K562 (cell line): ENCODE results near the gene CLEC4F. TPM values are rescaled to one million over a fixed set of nuclear protein-coding genes. Genes with fewer than 3 reads are reported as not detected.

Source experiments
- ATAC-seq: fragments of 200-7000 bp; cut with Tn5 transposase; 3 replicates; pipeline ENCODE4 v1.9.1; 2020; ENCODE audit warnings: moderate library complexity
- BruUV-seq: library from RNA; stranded (reverse); fragments of 400-500 nt; replicated peaks from 2 replicates; lab custom pipeline; 2021; lab: Mats Ljungman, UMichigan
- CTCF ChIA-PET: fragments of 300-600 bp; formaldehyde crosslinking; extraction: SDS; loops from one replicate; lab custom pipeline; 2021; ENCODE audit warnings: low intra/inter-chr PET ratio; lab: Yijun Ruan, JAX
- POLR2A ChIA-PET: fragments of 300-600, 350-650 bp; sonication (Branson Sonifier 250); formaldehyde crosslinking; extraction: SDS; loops from one replicate; lab custom pipeline; 2021; ENCODE audit warnings: antibody characterized with exemption, inconsistent platforms; lab: Yijun Ruan, JAX
- DNase-seq, 4 experiments: peaks; one replicate each; pipeline versions ENCODE4 v3.0.0 to v3.0.0-alpha.2; 2011 to 2018; ENCODE audit warnings: low spot score in 3 of 4, mixed read lengths in 3 of 4; ENCODE audit errors: extremely low read depth in 1 of 4
- FAIRE-seq: peaks from 2 replicates; lab custom pipeline; 2011; peaks lifted over from hg19 to GRCh38; lab: Jason Lieb, UNC
- H2AFZ ChIP-seq: 2 replicates; pipeline ENCODE4 v1.6.0; 2011; ENCODE audit warnings: low read depth, low read length, control low read depth, inconsistent platforms
- H3K27ac ChIP-seq: fragments of 200-600 bp; 3 replicates; pipeline ENCODE4 v1.8.0; 2011; ENCODE audit warnings: low read depth, mild to moderate bottlenecking, control low read depth, inconsistent platforms, low read length, moderate library complexity, mixed read lengths; ENCODE audit errors: extremely low read depth
- H3K27me3 ChIP-seq, 2 experiments: fragments of 300-600 bp in 1 of 2; 2 replicates in 1 of 2; 3 replicates in 1 of 2; pipeline versions ENCODE4 v1.6.0 to v1.8.0; 2011; ENCODE audit warnings: inconsistent platforms in 2 of 2, low read length in 2 of 2, mild to moderate bottlenecking in 1 of 2, mixed read lengths in 1 of 2, moderate library complexity in 1 of 2; ENCODE audit not compliant: control insufficient read depth in 2 of 2, insufficient read depth in 2 of 2
- H3K36me3 ChIP-seq: fragments of 300-600 bp; 3 replicates; pipeline ENCODE4 v1.8.0; 2011; ENCODE audit warnings: mild to moderate bottlenecking, low read length, inconsistent platforms; ENCODE audit not compliant: control insufficient read depth, insufficient read depth
- H3K4me1 ChIP-seq, 2 experiments: fragments of 200-600 bp in 1 of 2; replicated peaks in 1 of 2; 2 replicates in 1 of 2; 3 replicates in 1 of 2; pipeline versions ENCODE4 v1.5.1 to v1.8.0; 2011; ENCODE audit warnings: inconsistent platforms in 2 of 2, low read length in 2 of 2, mild to moderate bottlenecking in 1 of 2, mixed read lengths in 1 of 2, moderate library complexity in 1 of 2; ENCODE audit not compliant: control insufficient read depth in 2 of 2, insufficient read depth in 2 of 2
- H3K4me2 ChIP-seq: 2 replicates; pipeline ENCODE4 v1.6.1; 2011; ENCODE audit warnings: low read length, control low read depth, inconsistent platforms, mixed read lengths; ENCODE audit not compliant: insufficient read depth
- H3K4me3 ChIP-seq: fragments of 200-600 bp; sonication (generic), shearing (Covaris generic); 2 replicates; pipeline ENCODE4 v1.5.1; 2016; ENCODE audit warnings: control low read depth, inconsistent platforms
- H3K79me2 ChIP-seq: fragments of 200-600 bp; 3 replicates; pipeline ENCODE4 v1.8.0; 2011; ENCODE audit warnings: low read length, inconsistent platforms; ENCODE audit not compliant: control insufficient read depth, insufficient read depth
- H3K9ac ChIP-seq, 2 experiments: 2 replicates each; pipeline versions ENCODE4 v1.6.0 to v1.6.1; 2011; ENCODE audit warnings: low read depth in 2 of 2, low read length in 2 of 2, control low read depth in 1 of 2, inconsistent platforms in 1 of 2, mild to moderate bottlenecking in 1 of 2, mixed read lengths in 1 of 2; ENCODE audit not compliant: insufficient read depth in 1 of 2
- H3K9me1 ChIP-seq: one replicate; pipeline ENCODE4 v1.6.0; 2011; ENCODE audit warnings: inconsistent platforms, mild to moderate bottlenecking, low read length, moderate library complexity; ENCODE audit not compliant: control insufficient read depth, insufficient read depth
- H3K9me3 ChIP-seq: replicated peaks from 2 replicates; pipeline ENCODE4 v1.5.1; 2011; ENCODE audit warnings: low read depth, low read length, inconsistent platforms; ENCODE audit not compliant: control insufficient read depth, insufficient read depth
- H4K20me1 ChIP-seq: replicated peaks from 2 replicates; pipeline ENCODE4 v1.6.1; 2011; ENCODE audit warnings: low read length, inconsistent platforms, mixed read lengths; ENCODE audit not compliant: control insufficient read depth, insufficient read depth
- BCOR ChIP-seq: fragments of 450-650 bp; IDR thresholded peaks from 2 replicates; pipeline ENCODE4 v1.6.1; 2016
- DMBX1 ChIP-seq: fragments of 250-450 bp; sonication (Bioruptor Pico); IDR thresholded peaks from 2 replicates; pipeline ENCODE4 v1.8.0; 2022; ENCODE audit warnings: inconsistent platforms, mild to moderate bottlenecking, moderate library complexity, borderline replicate concordance
- GABPB1 ChIP-seq: sonication (generic); formaldehyde crosslinking; IDR thresholded peaks from 2 replicates; pipeline ENCODE4 v1.8.0; 2022; ENCODE audit warnings: mild to moderate bottlenecking, missing genetic modification reagents
- JUNB ChIP-seq: fragments of 450-650 bp; formaldehyde crosslinking; conservative IDR thresholded peaks from 2 replicates; pipeline ENCODE4 v1.4.0; 2020; ENCODE audit warnings: mild to moderate bottlenecking
- JUND ChIP-seq, 2 experiments: IDR thresholded peaks; 2 replicates in 1 of 2; 3 replicates in 1 of 2; pipeline ENCODE4 v1.6.1; 2011; ENCODE audit warnings: borderline replicate concordance in 2 of 2, low read depth in 2 of 2, low read length in 2 of 2, improper control_type of control experiment in 1 of 2, missing biosample characterization in 1 of 2, missing genetic modification characterization in 1 of 2, missing genetic modification reagents in 1 of 2
- KDM4B ChIP-seq, 2 experiments: fragments of 450-650 bp in 1 of 2; sonication (generic) in 1 of 2; IDR thresholded peaks; 2 replicates each; pipeline ENCODE4 v1.6.1; 2016 to 2017; ENCODE audit warnings: borderline replicate concordance in 2 of 2, antibody characterized with exemption in 1 of 2, low read depth in 1 of 2, mild to moderate bottlenecking in 1 of 2
- RBFOX2 ChIP-seq: fragments of 200-400 bp; formaldehyde crosslinking; IDR thresholded peaks from 2 replicates; pipeline ENCODE4 v1.6.1; 2017; ENCODE audit warnings: low read depth, mild to moderate bottlenecking, low read length, moderate library complexity
- TBP ChIP-seq: optimal IDR thresholded peaks from 2 replicates; pipeline ENCODE3; 2011; ENCODE audit warnings: low read depth, low read length, improper control_type of control experiment
- ZFP30 ChIP-seq: fragments of 250-450 bp; sonication (Bioruptor Pico); IDR thresholded peaks from 2 replicates; pipeline ENCODE4 v1.8.0; 2022; ENCODE audit warnings: moderate library complexity, mild to moderate bottlenecking, inconsistent platforms, borderline replicate concordance
- ZNF778 ChIP-seq: fragments of 450-650 bp; formaldehyde crosslinking; IDR thresholded peaks from 2 replicates; pipeline ENCODE4 v1.4.0; 2020; ENCODE audit warnings: mild to moderate bottlenecking, moderate library complexity
- WGBS: fragments of 100-300 bp; shearing (Covaris generic); methylation state at CpG from one replicate; pipeline ENCODE4 v1.1.6; 2016; ENCODE audit warnings: low coverage, mixed read lengths; ENCODE audit not compliant: insufficient coverage; ENCODE audit errors: missing lambda C conversion rate; 5-methylcytosine and 5-hydroxymethylcytosine counted together
- in situ Hi-C: fragments of 300-500 bp; cut with MboI; formaldehyde crosslinking; loops from 4 replicates; pipeline ENCODE4 v1.15.0; 2018; ENCODE audit warnings: inconsistent platforms, mixed read lengths
- intact Hi-C: fragments of 100-400 bp; cut with micrococcal nuclease; formaldehyde crosslinking; loops from 2 replicates; pipeline ENCODE4 v1.14.2; 2022
- polyA plus RNA-seq, 8 experiments: library from polyadenylated mRNA; depleted of rRNA in 4 of 8; stranded (reverse) in 5 of 8; unstranded in 3 of 8; fragments of >200 nt; fragmentation: Nextera tagmentation in 2 of 8; fragmentation: Illumina TruSeq in 1 of 8; extraction: Ambion mirVana in 2 of 8; extraction: Trizol in 1 of 8; gene quantifications; 2 replicates each; pipeline versions ENCODE4 v1.2.1 to v1.2.3, GENCODE V29; 2011 to 2014; ENCODE audit warnings: inconsistent platforms in 1 of 8, missing spikeins in 1 of 8
- total RNA-seq, 7 experiments: library from RNA; depleted of rRNA in 6 of 7; stranded (reverse); fragments of >200 nt in 6 of 7; fragmentation: Illumina TruSeq in 2 of 7; extraction: Trizol in 2 of 7; gene quantifications; 2 replicates each; pipeline versions ENCODE4 v1.2.1 to v1.2.3, GENCODE V29; 2011 to 2021; ENCODE audit warnings: low replicate concordance in 1 of 7
- TF ChIP-seq, protein P1 (sequence below): sonication (generic); IDR thresholded peaks from 2 replicates; pipeline ENCODE4 v1.6.1; 2016
- TF ChIP-seq, protein P2 (sequence below): fragments of 450-650 bp; IDR thresholded peaks from 2 replicates; pipeline ENCODE4 v1.7.0; 2016; ENCODE audit warnings: borderline replicate concordance
- TF ChIP-seq, protein P3 (sequence below): sonication (generic); formaldehyde crosslinking; IDR thresholded peaks from 2 replicates; pipeline ENCODE4 v1.8.0; 2022; ENCODE audit warnings: missing genetic modification reagents, mild to moderate bottlenecking, borderline replicate concordance

Gene CLEC4F
- total and polyA plus RNA-seq, 9 of the 15 experiments (the other 6 are each of a cell fraction or from before 2014, with no cell fraction given), result not detected

DNA sequence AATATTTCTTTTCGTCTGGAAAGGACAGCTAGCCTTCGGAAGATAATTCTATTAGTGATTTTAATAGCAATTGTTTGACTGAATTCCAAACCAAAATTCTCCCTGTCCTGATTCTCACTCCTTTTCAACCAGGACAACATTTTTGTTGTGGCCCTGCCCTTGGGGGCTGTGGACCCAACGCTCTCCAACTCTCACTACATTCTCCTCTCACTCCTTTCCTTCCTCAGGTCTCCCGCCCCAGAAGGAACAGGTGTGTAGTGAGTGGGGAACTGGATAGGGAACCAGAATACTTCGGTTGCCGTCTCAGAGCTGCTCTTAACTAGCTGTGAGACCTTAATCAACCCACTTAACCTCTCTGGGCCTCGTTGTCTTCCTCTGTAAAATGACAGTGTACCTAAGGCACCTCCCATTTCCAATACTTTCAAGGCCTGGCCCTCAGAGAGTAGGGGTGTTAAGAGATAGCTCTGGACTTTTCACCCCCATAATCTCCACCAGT is 51.8 kb downstream of the CLEC4F start:
- Histone ChIP-seq H4K20me1 (no peaks in the 10 kb centered on the region), H3K4me2 (no peak overlapping the region), H2AFZ (peak overlapping the region; percentile 71), H3K9me1 (no peaks in the 10 kb centered on the region), H3K27ac (no peak overlapping the region)
- FAIRE-seq, result no peak
- BruUV-seq, result no TSS peak
- TF ChIP-seq DMBX1 (CRISPR knock-in tag), result no peak
- TF ChIP-seq, protein P1, sequence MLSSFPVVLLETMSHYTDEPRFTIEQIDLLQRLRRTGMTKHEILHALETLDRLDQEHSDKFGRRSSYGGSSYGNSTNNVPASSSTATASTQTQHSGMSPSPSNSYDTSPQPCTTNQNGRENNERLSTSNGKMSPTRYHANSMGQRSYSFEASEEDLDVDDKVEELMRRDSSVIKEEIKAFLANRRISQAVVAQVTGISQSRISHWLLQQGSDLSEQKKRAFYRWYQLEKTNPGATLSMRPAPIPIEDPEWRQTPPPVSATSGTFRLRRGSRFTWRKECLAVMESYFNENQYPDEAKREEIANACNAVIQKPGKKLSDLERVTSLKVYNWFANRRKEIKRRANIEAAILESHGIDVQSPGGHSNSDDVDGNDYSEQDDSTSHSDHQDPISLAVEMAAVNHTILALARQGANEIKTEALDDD, result 0 out of 2 replicates have a peak, but pooled peaks have one; percentile 46
- TF ChIP-seq TBP, result no peak
- no peak for TF ChIP-seq JUNB
- TF ChIP-seq ZFP30 (CRISPR knock-in tag), result no peak
- TF ChIP-seq, protein P2, sequence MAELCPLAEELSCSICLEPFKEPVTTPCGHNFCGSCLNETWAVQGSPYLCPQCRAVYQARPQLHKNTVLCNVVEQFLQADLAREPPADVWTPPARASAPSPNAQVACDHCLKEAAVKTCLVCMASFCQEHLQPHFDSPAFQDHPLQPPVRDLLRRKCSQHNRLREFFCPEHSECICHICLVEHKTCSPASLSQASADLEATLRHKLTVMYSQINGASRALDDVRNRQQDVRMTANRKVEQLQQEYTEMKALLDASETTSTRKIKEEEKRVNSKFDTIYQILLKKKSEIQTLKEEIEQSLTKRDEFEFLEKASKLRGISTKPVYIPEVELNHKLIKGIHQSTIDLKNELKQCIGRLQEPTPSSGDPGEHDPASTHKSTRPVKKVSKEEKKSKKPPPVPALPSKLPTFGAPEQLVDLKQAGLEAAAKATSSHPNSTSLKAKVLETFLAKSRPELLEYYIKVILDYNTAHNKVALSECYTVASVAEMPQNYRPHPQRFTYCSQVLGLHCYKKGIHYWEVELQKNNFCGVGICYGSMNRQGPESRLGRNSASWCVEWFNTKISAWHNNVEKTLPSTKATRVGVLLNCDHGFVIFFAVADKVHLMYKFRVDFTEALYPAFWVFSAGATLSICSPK, result no peak
- TF ChIP-seq JUND (IDR thresholded peaks at IDR 0.05; ENCODE audit: borderline replicate concordance, low read depth, low read length), result no peak
- TF ChIP-seq JUND (tag; IDR thresholded peaks at IDR 0.05; ENCODE audit: borderline replicate concordance, low read depth, low read length), result no peak
- peak; percentile 58; the same call in 1 of the 2 replicates for TF ChIP-seq BCOR
- TF ChIP-seq RBFOX2, result no peak
- TF ChIP-seq KDM4B (IDR thresholded peaks at IDR 0.05; ENCODE audit: borderline replicate concordance in 2 of 2, low read depth in 1 of 2), result no peak
- TF ChIP-seq ZNF778, result no peak
- TF ChIP-seq, protein P3, sequence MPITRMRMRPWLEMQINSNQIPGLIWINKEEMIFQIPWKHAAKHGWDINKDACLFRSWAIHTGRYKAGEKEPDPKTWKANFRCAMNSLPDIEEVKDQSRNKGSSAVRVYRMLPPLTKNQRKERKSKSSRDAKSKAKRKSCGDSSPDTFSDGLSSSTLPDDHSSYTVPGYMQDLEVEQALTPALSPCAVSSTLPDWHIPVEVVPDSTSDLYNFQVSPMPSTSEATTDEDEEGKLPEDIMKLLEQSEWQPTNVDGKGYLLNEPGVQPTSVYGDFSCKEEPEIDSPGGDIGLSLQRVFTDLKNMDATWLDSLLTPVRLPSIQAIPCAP, result no peak
- no peak for TF ChIP-seq GABPB1 (CRISPR knock-in tag)
- TF ChIP-seq, all 486 proteins: peak for 2
- in situ Hi-C loops (no loop called here), intact Hi-C loops (loop anchor here (1.0 to 5.0 kb wide), 3 partner anchors 61 to 466 kb away; partner anchors contain the start of gene FAM136A)
- Histone ChIP-seq H3K36me3 (no peaks in the 10 kb centered on the region), H3K4me1 (peaks cover 2 to 12% of the 10 kb centered on the region in 2 experiments; a peak in 4 of 5 replicates), H3K27me3 (no peaks in the 10 kb centered on the region; a peak in 1 of 5 replicates), H3K79me2 (peaks cover 14% of the 10 kb centered on the region), H3K9ac (no peak overlapping the region; a peak in 1 of 4 replicates), H3K9me3 (no peaks in the 10 kb centered on the region), H3K4me3 (no peak overlapping the region)
- ChIA-PET CTCF (interaction anchor here (0.6 to 2.4 kb wide), 5 partner anchors 25 to 408 kb away, joined by 3 to 32 read pairs (median 5); no protein-coding TSS in a partner anchor), POLR2A (interaction anchor here (0.6 to 2.3 kb wide), 15 partner anchors 10 to 1408 kb away, joined by 3 to 7 read pairs (median 4); partner anchors contain the start of gene SNRPG)
- WGBS, result 59% methylated on average over 7 of the region's 7 CpGs
- no peak for DNase-seq
- no peak for ATAC-seq
